ENCODE measurements around the gene SDC4. TPM values are rescaled to one million over a fixed set of nuclear protein-coding genes. Genes with fewer than 3 reads are reported as not detected.
A peak's percentile ranks its signal among the peaks of the same experiment; 100 is the strongest.

The SDC4 gene
- total RNA-seq, 1 donor from 2014 or later = 67.2 TPM

GRCh38 chr20:45373353-45374100, 25.3 kb upstream of the SDC4 start:
- TF ChIP-seq CTCF (conservative IDR thresholded peaks at IDR 0.05) = peak; percentile 79
- Mint-ChIP-seq H3K9me3 (no peaks in the 10 kb centered on the region), H3K4me3 (peak overlapping the region; percentile 87), H3K27ac (peak overlapping the region; percentile 11), H3K27me3 (no peaks in the 10 kb centered on the region), H3K36me3 (peaks cover 4% of the 10 kb centered on the region), H3K4me1 (ENCODE audit: unreplicated experiment) (no peaks in the 10 kb centered on the region)
- peak; percentile 84 for DNase-seq (ENCODE audit: extremely low spot score, unreplicated experiment)

GRCh38 chr20:45372646-45373352, 24.6 kb upstream of the SDC4 start:
- H3K4me3 Mint-ChIP-seq = peak overlapping the region; percentile 87
- H3K4me1 Mint-ChIP-seq (ENCODE audit: unreplicated experiment) = no peaks in the 10 kb centered on the region
- H3K9me3 Mint-ChIP-seq = no peaks in the 10 kb centered on the region
- peaks cover 4% of the 10 kb centered on the region for H3K36me3 Mint-ChIP-seq
- DNase-seq (ENCODE audit: extremely low spot score, unreplicated experiment) = no peak
- no peak for TF ChIP-seq CTCF (conservative IDR thresholded peaks at IDR 0.05)
- H3K27me3 Mint-ChIP-seq = no peaks in the 10 kb centered on the region
- H3K27ac Mint-ChIP-seq = no peak overlapping the region

- H3K27ac Mint-ChIP-seq = no peak overlapping the region
- peak overlapping the region; percentile 1 for H3K4me3 Mint-ChIP-seq
- no peaks in the 10 kb centered on the region for H3K27me3 Mint-ChIP-seq
- DNase-seq (ENCODE audit: extremely low spot score, unreplicated experiment) = no peak
- no peak for TF ChIP-seq CTCF (conservative IDR thresholded peaks at IDR 0.05)
- H3K9me3 Mint-ChIP-seq = no peaks in the 10 kb centered on the region
- H3K4me1 Mint-ChIP-seq (ENCODE audit: unreplicated experiment) = no peaks in the 10 kb centered on the region
- peaks cover 4% of the 10 kb centered on the region for H3K36me3 Mint-ChIP-seq
Observed at GRCh38 chr20:45372241-45372640, 24.0 kb upstream of the SDC4 start.

GRCh38 chr20:45370571-45371160, 22.4 kb upstream of the SDC4 start:
- peaks cover 10% of the 10 kb centered on the region for H3K36me3 Mint-ChIP-seq
- peak overlapping the region; percentile 5 for H3K27ac Mint-ChIP-seq
- no peaks in the 10 kb centered on the region for H3K9me3 Mint-ChIP-seq
- H3K4me1 Mint-ChIP-seq (ENCODE audit: unreplicated experiment) = no peaks in the 10 kb centered on the region
- H3K4me3 Mint-ChIP-seq = no peak overlapping the region
- no peak for DNase-seq (ENCODE audit: extremely low spot score, unreplicated experiment)
- no peak for TF ChIP-seq CTCF (conservative IDR thresholded peaks at IDR 0.05)
- H3K27me3 Mint-ChIP-seq = no peaks in the 10 kb centered on the region

- Mint-ChIP-seq H3K4me3 (no peak overlapping the region), H3K27me3 (no peaks in the 10 kb centered on the region), H3K9me3 (no peaks in the 10 kb centered on the region), H3K27ac (no peak overlapping the region), H3K36me3 (peaks cover 15% of the 10 kb centered on the region), H3K4me1 (ENCODE audit: unreplicated experiment) (peaks cover 16% of the 10 kb centered on the region)
- no peak for DNase-seq (ENCODE audit: extremely low spot score, unreplicated experiment)
- TF ChIP-seq CTCF (conservative IDR thresholded peaks at IDR 0.05) = no peak
Observed at GRCh38 chr20:45368221-45368980, 20.2 kb upstream of the SDC4 start.
